ENCODE data around the gene RNF144A.

Gene RNF144A

DNA sequence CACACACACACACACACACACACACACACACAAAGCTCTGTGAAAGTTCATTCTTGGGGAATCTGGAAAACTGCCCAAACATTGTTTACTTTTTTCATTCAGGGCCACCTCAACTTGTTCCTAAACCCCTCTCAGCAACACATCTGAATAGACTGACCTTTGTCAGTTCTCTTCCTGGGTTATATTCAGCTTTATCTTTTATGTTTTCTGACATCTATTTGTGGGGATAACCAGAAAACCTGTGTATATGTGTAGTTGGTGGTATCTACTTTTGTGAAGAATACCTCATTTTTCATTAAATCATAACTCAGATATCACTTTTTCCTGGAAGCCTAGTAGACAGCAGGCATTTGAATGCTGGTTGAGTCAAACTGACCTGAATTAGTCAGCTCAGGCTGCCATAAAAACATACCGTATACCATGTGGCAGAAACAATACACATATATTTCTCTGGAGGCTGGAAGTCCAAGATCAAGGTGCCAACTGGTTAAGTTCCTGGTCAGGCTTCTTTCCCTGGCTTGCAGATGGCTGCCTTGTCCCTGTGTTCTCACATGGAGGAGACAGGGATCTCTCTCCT is 11.0 kb upstream of the RNF144A start:
- FAIRE-seq: no peak

GRCh38 chr2:6908291-6908690 is 8.9 kb upstream of the RNF144A start:
- no peak for FAIRE-seq

More for the DNA sequence above, 11.0 kb upstream of the RNF144A start:
- no peak for DNase-seq (ENCODE audit: insufficient read length, low spot score)

DNA sequence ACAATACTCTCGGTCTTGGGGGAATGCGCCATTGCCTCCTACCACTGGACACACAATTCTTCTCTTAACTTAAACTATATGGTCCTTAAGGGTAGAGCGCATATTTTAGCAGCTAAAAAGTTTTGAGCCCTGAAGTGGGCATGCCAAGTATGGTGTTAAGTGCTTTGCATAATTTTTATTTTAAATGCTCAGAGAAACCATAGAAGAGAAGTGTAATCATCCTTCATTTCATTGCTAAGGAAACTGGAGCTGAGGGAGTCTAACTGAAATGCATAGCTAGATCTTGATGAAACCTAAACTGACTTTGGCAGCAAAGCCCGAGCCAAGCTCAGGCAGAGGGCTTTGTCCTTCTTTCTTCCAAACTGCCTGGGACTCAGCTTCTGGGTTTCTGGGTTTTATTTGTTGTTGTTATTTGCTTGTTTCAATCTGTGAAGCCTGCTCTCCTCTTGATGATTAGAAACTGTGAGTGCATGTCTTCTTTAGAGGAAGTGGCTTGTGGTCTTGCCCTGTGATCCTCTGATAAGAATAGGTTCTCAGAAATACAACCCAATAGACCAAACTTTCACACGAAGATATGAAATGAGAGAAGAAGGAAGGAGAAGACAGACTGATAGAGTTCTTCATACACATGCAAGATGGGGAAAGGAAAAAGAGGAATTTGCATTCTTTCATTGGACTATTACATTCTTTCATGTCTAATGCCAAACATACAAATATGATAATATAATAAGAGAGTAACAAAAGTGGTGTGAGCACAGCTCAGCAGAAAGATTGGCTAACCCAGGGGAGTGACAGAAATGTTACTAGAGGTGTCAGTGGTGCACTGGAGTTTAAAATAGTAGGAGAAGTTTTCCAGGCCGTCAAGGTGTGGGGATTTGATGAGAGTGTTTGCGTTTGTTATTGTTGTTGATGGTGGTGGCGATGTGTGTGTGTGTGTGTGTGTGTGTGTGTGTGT is 7.5 kb upstream of the RNF144A start:
- no peak for DNase-seq (ENCODE audit: insufficient read length, low spot score)
- peak; percentile 97 for FAIRE-seq

More at GRCh38 chr2:6908291-6908690, 8.9 kb upstream of the RNF144A start:
- no peak for DNase-seq (ENCODE audit: insufficient read length, low spot score)

DNA sequence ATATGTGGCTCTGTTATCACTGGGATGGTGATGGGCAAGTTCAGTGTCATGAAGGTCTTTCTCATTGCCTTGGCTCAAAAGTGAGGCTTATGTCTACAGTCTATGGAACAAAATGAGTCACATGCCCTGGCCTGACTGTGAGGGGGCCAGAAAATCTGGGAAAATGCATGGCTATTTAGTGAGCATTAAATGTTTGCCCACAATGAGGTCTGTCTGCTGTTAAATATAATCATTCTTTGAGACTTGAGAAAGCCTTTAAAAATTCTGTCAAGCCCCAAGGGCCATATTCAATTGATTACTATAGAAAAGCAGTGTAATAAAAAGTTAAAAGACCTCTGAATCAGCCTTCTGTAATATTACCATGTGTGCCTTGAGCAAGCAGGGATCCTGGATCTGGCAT is 5.5 kb upstream of the RNF144A start:
- FAIRE-seq (no peak), DNase-seq (ENCODE audit: insufficient read length, low spot score) (no peak)

- no peak for FAIRE-seq
- DNase-seq (ENCODE audit: insufficient read length, low spot score): no peak
These were observed 3.6 kb upstream of the RNF144A start for GRCh38 chr2:6913415-6914157.

- FAIRE-seq: no peak
- no peak for DNase-seq (ENCODE audit: insufficient read length, low spot score)
These were observed 2.4 kb upstream of the RNF144A start for GRCh38 chr2:6914828-6915227.

- FAIRE-seq: no peak
- no peak for DNase-seq (ENCODE audit: insufficient read length, low spot score)
These were observed 1.8 kb upstream of the RNF144A start for GRCh38 chr2:6915399-6915798.

GRCh38 chr2:6916224-6916623 is 988 bp upstream of the RNF144A start:
- DNase-seq (ENCODE audit: insufficient read length, low spot score) (no peak), FAIRE-seq (no peak)

DNA sequence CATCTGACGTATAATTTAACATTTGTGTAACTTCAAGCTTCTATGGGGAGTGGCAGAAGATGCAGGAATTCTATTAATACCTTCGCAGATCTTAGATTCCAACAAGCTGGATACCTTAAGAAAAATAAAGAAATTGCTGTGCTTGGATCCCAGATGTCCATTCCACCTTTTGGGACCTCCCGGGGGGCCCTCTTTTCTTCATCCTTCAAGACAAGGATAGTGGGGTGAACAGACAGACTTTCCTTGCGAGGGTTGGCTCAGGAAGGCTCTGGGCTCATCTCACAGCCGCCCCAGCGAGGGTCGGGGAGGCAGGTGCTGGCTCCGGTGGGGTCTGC is 509 bp upstream of the RNF144A start:
- DNase-seq (ENCODE audit: insufficient read length, low spot score) (no peak), FAIRE-seq (no peak)

- FAIRE-seq: no peak
- no peak for DNase-seq (ENCODE audit: insufficient read length, low spot score)
These were observed 679 bp downstream of the RNF144A start for GRCh38 chr2:6917761-6918421.

GRCh38 chr2:6919901-6920742 is 2.9 kb downstream of the RNF144A start:
- DNase-seq (ENCODE audit: insufficient read length, low spot score) (no peak), FAIRE-seq (no peak)

DNA sequence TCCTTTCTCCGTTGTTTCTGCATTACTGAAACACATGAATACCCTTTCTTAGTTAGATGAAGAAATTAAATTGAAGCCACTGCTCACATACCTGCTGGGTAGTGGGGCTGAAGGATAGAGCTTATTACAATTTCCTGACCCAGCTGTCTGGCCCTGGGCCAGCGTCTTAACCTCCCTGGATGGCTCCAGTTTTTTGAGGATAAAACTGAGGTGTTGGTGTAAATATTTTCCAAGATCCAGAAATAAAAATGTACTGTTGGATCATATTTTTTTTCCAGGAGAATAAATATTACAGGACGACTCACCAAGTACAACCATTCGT is 3.5 kb downstream of the RNF144A start:
- DNase-seq (ENCODE audit: insufficient read length, low spot score) (no peak), FAIRE-seq (no peak)

- no peak for DNase-seq (ENCODE audit: insufficient read length, low spot score)
- no peak for FAIRE-seq
These were observed 4.2 kb downstream of the RNF144A start for GRCh38 chr2:6921321-6921922.

- DNase-seq (ENCODE audit: insufficient read length, low spot score) (no peak), FAIRE-seq (no peak)
These were observed 5.0 kb downstream of the RNF144A start for GRCh38 chr2:6922201-6922656.

GRCh38 chr2:6923319-6923718 is 6.1 kb downstream of the RNF144A start:
- DNase-seq (ENCODE audit: insufficient read length, low spot score) (no peak), FAIRE-seq (no peak)

DNA sequence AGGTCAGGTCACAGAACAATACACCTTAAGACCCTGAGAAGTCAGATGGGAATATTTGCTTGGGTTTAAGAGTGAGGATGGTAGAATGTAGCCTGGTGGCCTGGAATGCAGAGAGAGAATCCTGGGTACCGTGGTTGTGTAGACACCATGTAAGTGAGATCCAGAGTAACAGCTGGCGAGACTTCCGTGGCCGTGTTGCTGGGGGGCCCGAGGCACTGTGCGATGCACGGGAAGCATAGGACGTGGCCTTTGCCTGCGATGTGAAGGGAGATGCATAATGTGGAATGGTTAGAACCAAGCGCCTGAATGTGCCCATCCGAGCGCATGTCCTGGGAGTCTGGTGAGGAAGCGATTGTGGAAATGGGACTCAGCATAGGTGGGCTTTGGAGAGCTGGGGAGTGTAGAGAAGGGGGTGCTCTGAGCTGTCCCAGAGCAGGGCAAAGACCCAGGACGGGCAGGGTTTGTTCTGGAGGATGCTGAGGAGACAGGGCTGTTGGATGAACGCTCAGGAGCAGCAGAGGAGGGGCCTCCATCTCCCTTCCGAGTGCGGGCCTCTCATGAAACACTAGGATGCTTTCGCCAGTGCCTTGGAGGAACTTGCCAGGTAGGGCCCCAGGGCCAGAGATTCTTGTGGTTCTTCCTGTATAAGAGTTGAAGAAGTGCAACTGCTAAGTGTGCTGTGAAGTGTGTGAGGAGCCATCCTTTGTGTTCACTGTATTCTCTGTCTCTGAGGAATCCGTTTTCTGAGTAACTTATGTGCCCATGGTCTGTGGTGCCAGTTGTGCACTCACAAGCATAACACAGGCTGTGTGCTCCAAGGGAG is 7.1 kb downstream of the RNF144A start:
- FAIRE-seq: no peak
- DNase-seq (ENCODE audit: insufficient read length, low spot score): no peak

- DNase-seq (ENCODE audit: insufficient read length, low spot score): no peak
- FAIRE-seq: no peak
These were observed 7.8 kb downstream of the RNF144A start for GRCh38 chr2:6924924-6925409.

DNA sequence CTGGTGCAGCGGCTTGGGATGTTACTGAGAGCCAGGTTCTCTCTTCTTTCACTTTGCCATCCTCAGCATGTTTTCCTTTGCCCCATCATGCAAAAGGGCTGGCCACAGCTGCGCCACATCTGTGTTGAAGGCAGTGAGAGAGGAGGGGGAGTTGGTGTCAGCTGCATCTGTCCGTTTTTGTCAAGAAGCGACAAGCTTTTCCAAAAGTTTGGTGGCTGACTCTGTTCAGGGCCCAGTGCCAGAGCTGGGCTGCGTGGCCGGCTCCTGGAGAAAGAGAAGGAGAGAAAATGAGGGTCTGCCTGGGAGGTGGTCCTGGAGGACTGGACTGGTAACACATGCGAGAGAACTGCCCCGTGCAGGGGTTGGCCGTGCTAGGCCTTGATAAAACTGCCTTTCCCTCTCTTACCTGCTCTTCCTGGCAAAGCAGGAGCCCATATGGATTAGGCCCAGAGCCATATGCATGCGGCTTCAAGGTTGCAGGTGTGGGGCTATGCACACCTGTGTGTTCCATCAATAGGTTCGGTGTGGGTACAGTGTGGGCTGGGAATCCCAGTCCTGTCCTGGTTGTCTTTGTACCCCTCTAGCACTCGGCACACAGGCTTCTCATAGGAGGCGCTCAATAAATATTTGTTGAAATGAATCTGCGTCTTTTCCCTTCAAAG is 9.0 kb downstream of the RNF144A start:
- FAIRE-seq: no peak
- DNase-seq (ENCODE audit: insufficient read length, low spot score): no peak
